NCI-H82 treated with DMSO at 0.1 percent for 48 hours (cell line): Measurements from ENCODE around the gene MYOF.
"Not testable (repeated sequence)": the region's sequence is repeated elsewhere in the genome, so short reads cannot be mapped to it uniquely, and the experiment has no call there.

Experiments used
- DNase-seq: peaks from one replicate; lab custom pipeline; 2025; ENCODE audit not compliant: unreplicated experiment; lab: John Stamatoyannopoulos, UW

MYOF gene

DNA sequence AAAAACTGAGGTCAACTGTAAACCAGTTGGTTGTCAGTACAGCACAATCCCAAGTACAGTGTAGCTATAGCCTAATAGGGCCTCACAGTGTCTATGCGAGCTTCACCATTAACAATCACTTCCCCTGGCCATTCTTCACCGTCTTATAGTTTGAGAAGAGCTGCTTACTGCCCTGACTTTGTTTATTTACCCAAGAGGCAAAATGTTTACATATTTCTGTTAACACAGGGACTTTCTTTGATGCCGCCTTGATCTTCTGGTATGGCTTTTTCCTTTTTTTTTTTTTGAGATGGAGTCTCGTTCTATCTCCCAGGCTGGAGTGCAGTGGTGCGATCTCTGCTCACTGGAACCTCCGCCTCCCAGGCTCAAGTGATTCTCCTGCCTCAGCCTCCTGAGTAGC is 3.3 kb downstream of the MYOF start:
- no peak for DNase-seq

DNA sequence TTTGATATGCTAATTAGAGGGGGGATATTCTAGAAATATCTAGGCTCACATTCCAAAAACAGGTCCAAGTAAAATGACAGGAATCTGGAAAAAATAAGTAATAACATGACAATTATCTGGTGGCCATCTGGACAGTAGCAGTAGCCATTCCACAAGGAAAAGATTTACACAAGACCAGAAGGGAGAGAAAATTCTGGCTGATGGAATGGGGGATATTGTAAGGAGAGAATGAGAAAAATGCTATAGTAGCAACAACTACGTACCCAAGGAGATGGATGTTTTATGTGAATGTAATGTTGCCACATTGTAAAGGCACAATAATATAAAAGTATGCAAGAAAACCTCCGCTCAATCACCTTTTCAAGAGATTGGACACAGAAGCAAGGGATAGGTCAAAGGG is 5.4 kb downstream of the MYOF start:
- DNase-seq: no peak

GRCh38 chr10:93475871-93476270 is 6.3 kb downstream of the MYOF start:
- no peak for DNase-seq

- no peak for DNase-seq
These were observed 6.9 kb downstream of the MYOF start for GRCh38 chr10:93475227-93475626.

- DNase-seq: no peak
These were observed 8.2 kb downstream of the MYOF start for GRCh38 chr10:93473804-93474472.

DNA sequence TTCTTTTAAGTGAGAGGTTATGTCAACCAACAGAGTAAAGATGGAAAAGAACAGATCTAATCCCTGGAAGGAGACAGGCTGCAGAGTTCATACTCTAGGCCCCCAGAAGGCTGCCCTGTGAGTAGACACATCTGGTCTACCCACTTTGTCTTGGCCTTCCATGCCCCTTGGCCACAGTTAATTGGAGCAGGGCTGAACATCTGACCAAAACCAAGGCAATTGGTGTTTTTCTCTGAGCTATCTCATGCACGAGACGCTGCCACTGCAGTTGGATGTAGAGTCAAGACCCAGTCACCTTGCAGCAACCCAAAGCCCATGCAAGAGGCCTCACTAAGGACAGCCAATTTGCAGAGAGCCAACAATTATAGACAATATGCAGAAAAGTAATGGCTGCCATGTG is 9.0 kb downstream of the MYOF start:
- no peak for DNase-seq

DNA sequence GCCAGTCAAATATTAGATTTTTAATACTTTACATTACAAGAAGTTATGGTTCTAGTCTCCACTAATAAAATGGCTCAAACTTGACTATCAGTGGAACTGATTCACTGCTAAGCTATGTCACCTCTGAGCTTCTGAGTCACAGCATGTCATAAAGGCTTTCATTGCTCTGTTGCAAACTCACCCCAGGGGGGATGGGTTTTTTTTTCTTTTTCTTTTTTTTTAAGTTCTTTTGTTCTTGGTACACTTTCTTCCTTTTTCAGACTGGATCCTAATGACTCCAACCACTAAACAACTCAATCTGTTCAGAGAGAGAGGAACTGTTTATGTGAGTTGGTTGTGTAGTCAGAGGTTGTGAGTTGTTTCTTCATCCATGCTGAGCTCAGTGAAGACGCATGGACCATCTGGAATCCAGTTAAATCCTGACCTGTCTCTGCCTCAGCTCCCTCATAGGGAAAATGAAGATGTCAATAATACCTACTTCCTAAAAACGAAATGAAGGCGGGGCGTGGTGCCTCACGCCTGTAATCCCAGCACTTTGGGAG is 11.0 kb downstream of the MYOF start:
- DNase-seq: no peak

DNA sequence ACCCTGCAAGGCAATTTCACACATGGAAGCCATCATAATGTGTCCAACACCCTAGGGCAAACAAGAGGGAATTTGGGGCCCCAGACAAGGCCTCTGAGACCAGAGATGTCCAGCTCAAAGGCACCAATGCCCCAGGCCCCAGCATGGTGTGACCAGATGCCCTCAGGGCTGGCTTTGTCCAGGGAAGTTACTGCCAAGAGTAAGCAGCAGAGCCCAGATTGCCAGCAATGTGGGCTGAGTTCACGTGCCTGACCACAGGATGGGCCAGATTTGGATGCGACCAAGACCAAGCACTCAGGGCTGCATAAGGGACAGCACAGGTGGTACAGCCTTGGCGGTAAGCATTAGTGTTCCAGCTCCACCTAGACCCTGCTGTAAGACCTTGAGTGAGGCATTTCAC is 12.7 kb downstream of the MYOF start:
- DNase-seq: no peak

- DNase-seq: no peak
These were observed 13.5 kb downstream of the MYOF start for GRCh38 chr10:93468461-93469213.

DNA sequence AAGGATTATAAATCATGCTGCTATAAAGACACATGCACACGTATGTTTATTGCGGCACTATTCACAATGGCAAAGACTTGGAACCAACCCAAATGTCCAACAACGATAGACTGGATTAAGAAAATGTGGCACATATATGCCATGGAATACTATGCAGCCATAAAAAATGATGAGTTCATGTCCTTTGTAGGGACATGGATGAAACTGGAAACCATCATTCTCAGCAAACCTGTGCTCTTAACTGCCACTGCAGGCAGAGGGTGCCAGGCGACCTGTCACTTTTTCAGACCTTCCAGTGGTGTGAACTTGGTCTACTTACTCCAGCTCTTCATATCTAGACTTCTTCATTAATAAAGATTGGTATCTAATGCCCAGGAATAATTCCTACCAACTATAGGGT is 14.5 kb downstream of the MYOF start:
- DNase-seq: not testable (repeated sequence)

GRCh38 chr10:93465806-93466675 is 16.1 kb downstream of the MYOF start:
- DNase-seq: no peak

- no peak for DNase-seq
These were observed 17.3 kb downstream of the MYOF start for GRCh38 chr10:93464776-93465388.

DNA sequence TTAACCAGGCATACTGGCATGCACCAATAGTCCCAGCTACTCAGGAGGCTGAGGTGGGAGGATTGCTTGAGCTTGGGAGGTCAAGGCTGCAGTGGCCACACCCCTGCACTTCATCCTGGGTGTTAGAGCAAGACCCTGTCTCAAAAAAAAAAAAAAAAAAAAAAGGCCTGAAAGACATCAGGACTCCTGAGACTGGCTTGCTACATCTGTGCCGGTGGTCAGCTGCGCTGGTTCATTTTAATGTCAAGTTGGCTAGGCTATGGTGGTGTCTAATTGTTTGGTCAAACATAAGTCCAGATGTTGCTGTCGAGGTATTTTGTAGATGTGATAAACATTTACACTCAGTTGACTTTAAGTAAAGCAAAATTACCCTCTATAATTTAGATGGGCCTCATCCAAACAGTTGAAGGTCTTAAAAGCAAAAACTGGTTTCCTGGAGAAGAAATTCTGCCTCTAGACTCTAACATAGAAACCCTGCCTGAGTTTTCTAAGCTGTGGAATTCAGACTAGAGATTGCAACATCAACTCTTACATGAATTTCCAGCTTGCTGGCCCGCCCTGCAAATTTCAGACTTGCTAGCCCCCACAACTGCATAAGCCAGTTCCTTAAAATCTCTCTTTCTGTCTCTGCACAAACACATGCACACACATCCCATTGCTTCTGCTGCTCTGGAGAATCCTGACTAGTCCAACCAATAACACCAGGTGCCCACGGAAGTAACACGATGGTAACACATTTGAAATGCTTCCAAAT is 18.2 kb downstream of the MYOF start:
- no peak for DNase-seq

DNA sequence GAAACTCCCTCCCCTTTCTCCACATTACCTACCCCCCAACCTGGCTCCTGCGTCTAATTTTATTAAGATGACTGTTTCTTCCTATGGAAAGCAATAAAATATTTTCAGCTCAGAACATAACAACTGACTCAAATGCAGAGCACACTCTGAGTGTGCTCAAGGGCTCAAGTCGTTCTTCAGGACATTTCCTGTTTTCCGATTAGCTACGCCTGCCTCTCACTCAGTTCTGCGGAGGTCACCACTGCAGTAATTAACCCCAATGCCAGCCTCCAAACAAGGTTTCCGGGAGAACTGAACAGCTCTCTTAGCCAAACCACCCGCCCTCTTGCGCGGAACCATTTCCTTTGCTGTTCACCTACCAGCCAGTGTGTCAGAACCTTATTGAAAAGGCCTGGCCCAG is 19.3 kb downstream of the MYOF start:
- no peak for DNase-seq

DNA sequence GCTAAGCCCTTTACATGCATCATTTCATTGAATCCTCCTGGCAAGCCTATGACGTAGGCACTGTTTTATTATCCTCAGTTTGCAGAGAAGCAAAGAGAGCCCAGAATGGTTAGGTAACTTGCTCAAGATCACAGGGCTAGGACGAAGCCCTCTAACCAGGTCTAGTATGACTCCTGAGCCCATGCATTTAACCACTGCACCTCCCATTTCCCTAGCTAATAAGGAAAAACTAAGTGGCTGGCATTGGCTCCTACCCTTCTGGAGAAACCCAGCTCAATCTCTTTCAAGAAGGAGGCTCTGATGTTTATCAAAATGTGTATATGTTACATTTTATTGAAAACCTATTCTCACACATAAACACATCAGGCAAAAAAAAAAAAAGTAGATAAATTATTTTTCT is 19.8 kb downstream of the MYOF start:
- no peak for DNase-seq

DNA sequence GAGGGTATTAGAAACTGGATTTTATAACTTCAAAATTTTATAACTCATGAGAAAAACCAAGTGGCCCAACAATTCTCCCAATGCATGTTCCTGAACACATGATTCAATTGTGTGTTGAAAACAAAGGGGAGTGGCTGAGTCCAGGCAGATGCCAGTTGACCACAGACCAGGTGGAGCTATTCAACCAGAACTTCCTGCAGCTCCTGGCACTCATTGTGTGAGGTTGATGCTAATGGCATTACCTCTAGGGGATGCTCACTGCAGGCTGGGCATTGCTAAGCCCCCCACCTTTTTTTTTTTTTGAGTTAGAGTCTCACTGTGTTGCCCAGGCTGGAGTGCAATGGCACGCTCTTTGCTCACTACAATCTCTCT is 20.3 kb downstream of the MYOF start:
- no peak for DNase-seq

GRCh38 chr10:93461109-93461806 is 20.9 kb downstream of the MYOF start:
- DNase-seq: no peak

GRCh38 chr10:93459466-93459865 is 22.7 kb downstream of the MYOF start:
- DNase-seq: no peak

- no peak for DNase-seq
These were observed 23.3 kb downstream of the MYOF start for GRCh38 chr10:93458821-93459257.

- no peak for DNase-seq
These were observed 24.6 kb downstream of the MYOF start for GRCh38 chr10:93457511-93457910.
